Transverse colon (tissue), 4 donors: ENCODE data around the gene DDN. TPM values are rescaled to one million over a fixed set of nuclear protein-coding genes. Genes with fewer than 3 reads are reported as not detected.

Source experiments
- DNase-seq: peaks from one replicate; pipeline ENCODE4 v3.0.0-alpha.2; 2019
- H3K27ac ChIP-seq, 4 donors: fragments of 200-600 bp; sonication (generic); 2 replicates each; pipeline ENCODE4 v1.5.1; 2016 to 2018; ENCODE audit warnings: inconsistent platforms in 4 of 4
- H3K27me3 ChIP-seq: fragments of 200-600 bp; sonication (generic); 2 replicates; pipeline ENCODE4 v1.5.1; 2017; ENCODE audit warnings: inconsistent platforms
- H3K36me3 ChIP-seq, 4 donors: fragments of 200-600 bp; sonication (generic); 2 replicates each; pipeline ENCODE4 v1.5.1; 2017 to 2019; ENCODE audit warnings: inconsistent platforms in 4 of 4
- H3K4me1 ChIP-seq, 4 donors: fragments of 200-600 bp; sonication (generic); 2 replicates each; pipeline ENCODE4 v1.5.1; 2017 to 2020; ENCODE audit warnings: inconsistent platforms in 4 of 4
- H3K4me3 ChIP-seq, 4 donors: fragments of 200-600 bp; sonication (generic); 1 replicate in 1 of 4; 2 replicates in 3 of 4; pipeline versions ENCODE4 v1.5.1 to v1.6.1; 2017 to 2019; ENCODE audit warnings: inconsistent platforms in 4 of 4
- H3K9me3 ChIP-seq, 2 donors: fragments of 200-600 bp; sonication (generic); 2 replicates each; pipeline ENCODE4 v1.5.1; 2017 to 2019; ENCODE audit warnings: inconsistent platforms in 2 of 2
- EP300 ChIP-seq: sonication (generic); formaldehyde crosslinking; IDR thresholded peaks from one replicate; pipeline ENCODE4 v1.6.1; 2017; ENCODE audit warnings: antibody characterized with exemption, low read depth
- POLR2A ChIP-seq: fragments of 450-650 bp; IDR thresholded peaks from one replicate; pipeline ENCODE4 v1.6.1; 2016; ENCODE audit warnings: antibody characterized with exemption, mild to moderate bottlenecking, moderate library complexity
- POLR2AphosphoS5 ChIP-seq, 3 donors: sonication (generic); formaldehyde crosslinking; IDR thresholded peaks; one replicate each; pipeline ENCODE4 v1.6.1; 2016; ENCODE audit warnings: antibody characterized with exemption in 3 of 3
- WGBS, 2 donors: methylation state at CpG; one replicate each; pipeline ENCODE4 v1.1.5; 2018; ENCODE audit warnings: low coverage in 1 of 2; 5-methylcytosine and 5-hydroxymethylcytosine counted together
- in situ Hi-C, 4 donors: fragments of 200-750 bp; cut with MboI; loops; one replicate each; pipeline versions ENCODE4 v1.15.0 to v1.15.1; 2017; ENCODE audit warnings: low sequenced_read_pairs in 3 of 4, low pct_ligation_motif_present in 1 of 4, low pct_unique_long_range_greater_than_20kb in 1 of 4
- intact Hi-C: fragments of 100-400 bp; cut with DNase I; formaldehyde crosslinking; loops from one replicate; pipeline ENCODE4 v1.15.1; 2023; ENCODE audit warnings: low total_unique reads
- total RNA-seq, 4 donors: library from RNA; depleted of rRNA; stranded (reverse); fragments of >200 nt; gene quantifications; one replicate each; pipeline ENCODE4 v1.1.0, GENCODE V29; 2016
- TF ChIP-seq, protein P1 (sequence below), 5 experiments: fragments of 200-600 bp in 3 of 5; fragments of 450-650 bp in 2 of 5; sonication (generic) in 3 of 5; IDR thresholded peaks; 1 replicate in 2 of 5; 2 replicates in 3 of 5; pipeline ENCODE4 v1.5.1; 2016 to 2017; ENCODE audit warnings: antibody characterized with exemption in 5 of 5, inconsistent platforms in 3 of 5, mild to moderate bottlenecking in 2 of 5, moderate library complexity in 1 of 5

Gene DDN
- total RNA-seq, 4 donors from 2014 or later = 0.27 to 0.32 TPM; not detected in 2

DNA sequence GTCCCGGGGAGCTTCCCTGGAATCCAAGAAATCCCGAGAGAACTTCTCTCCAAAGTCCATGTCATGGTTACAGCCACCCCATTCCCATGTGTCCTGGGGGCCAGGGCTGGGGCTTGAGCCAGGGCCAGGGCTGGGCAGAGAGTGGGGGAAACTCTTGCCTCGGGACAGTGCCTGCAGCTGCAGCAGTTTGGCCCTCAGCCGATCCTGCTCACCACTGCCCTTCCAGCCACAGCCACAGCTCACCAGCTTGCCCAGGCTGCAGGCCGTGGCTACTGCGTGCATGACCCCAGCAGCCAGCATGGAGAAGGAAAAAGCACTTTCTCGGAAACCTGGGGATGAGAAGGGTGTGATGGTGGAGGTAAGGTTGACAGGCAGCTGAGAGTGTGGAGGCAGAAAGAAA is 31.2 kb downstream of the DDN start:
- no peak overlapping the region for H3K27ac ChIP-seq
- peaks cover 9 to 38% (median 32%) of the 10 kb centered on the region in 4 donors for H3K4me1 ChIP-seq
- intact Hi-C loops = no loop called here
- in situ Hi-C loops = no loop called here
- WGBS, 2 donors = 84% methylated on average over 7 of the region's 7 CpGs; no CpG with 5 or more reads in 1 of the 2 donors
- H3K4me3 ChIP-seq = no peak overlapping the region
- no peaks in the 10 kb centered on the region for H3K36me3 ChIP-seq
- no peak for TF ChIP-seq POLR2A
- no peak for TF ChIP-seq POLR2AphosphoS5 (IDR thresholded peaks at IDR 0.05)
- TF ChIP-seq, protein P1, sequence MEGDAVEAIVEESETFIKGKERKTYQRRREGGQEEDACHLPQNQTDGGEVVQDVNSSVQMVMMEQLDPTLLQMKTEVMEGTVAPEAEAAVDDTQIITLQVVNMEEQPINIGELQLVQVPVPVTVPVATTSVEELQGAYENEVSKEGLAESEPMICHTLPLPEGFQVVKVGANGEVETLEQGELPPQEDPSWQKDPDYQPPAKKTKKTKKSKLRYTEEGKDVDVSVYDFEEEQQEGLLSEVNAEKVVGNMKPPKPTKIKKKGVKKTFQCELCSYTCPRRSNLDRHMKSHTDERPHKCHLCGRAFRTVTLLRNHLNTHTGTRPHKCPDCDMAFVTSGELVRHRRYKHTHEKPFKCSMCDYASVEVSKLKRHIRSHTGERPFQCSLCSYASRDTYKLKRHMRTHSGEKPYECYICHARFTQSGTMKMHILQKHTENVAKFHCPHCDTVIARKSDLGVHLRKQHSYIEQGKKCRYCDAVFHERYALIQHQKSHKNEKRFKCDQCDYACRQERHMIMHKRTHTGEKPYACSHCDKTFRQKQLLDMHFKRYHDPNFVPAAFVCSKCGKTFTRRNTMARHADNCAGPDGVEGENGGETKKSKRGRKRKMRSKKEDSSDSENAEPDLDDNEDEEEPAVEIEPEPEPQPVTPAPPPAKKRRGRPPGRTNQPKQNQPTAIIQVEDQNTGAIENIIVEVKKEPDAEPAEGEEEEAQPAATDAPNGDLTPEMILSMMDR (IDR thresholded peaks at IDR 0.05) = no peak
- TF ChIP-seq EP300 = no peak
- no peaks in the 10 kb centered on the region for H3K9me3 ChIP-seq
- DNase-seq = no peak
- H3K27me3 ChIP-seq = peaks cover 40% of the 10 kb centered on the region

DNA sequence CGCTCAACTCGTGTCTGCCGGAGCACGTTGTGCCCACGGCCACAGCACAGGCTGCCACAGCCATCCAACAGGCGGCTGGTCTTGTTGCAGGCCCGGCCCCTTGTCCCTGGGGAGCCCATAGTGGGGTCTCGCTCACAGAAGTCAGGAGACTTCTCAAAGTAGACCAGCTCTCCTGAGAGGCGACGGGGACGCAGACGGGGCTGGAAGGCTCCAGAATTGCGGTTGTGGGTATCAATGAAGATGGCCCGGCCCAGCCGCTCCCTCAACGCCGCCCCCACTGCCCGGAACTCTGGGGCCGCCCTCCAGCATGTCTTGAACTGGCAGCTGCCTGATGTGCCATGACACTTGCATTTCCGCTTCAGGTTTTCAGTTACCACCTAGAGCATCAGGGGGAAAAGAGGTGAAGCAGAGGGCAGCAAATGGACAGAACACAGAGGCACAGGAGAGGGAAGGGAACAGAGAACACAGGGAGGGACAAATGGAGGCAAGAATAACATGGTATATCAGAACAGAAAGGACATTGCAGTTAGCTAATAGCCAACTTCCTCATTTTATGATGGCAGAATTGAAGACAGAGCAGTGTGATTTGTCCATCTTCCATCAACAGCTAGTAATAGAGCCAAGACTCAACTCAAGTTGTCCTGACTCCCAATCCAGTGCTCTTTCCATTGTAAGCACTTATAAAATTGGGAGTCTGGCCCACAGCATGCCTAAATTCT is 32.8 kb downstream of the DDN start:
- no peaks in the 10 kb centered on the region for H3K36me3 ChIP-seq
- 75 to 80% methylated on average over 1 to 19 of the region's 20 CpGs for WGBS, 2 donors
- peaks cover 9 to 25% (median 23%) of the 10 kb centered on the region in 4 donors for H3K4me1 ChIP-seq
- TF ChIP-seq EP300 = no peak
- TF ChIP-seq, protein P1 (IDR thresholded peaks at IDR 0.05) = no peak
- no peak for TF ChIP-seq POLR2AphosphoS5 (IDR thresholded peaks at IDR 0.05)
- TF ChIP-seq POLR2A = no peak
- no peak overlapping the region for H3K4me3 ChIP-seq
- in situ Hi-C loops (no loop called here), intact Hi-C loops (no loop called here)
- no peaks in the 10 kb centered on the region for H3K9me3 ChIP-seq
- DNase-seq = no peak
- H3K27ac ChIP-seq = no peak overlapping the region
- H3K27me3 ChIP-seq = peaks cover 23% of the 10 kb centered on the region

DNA sequence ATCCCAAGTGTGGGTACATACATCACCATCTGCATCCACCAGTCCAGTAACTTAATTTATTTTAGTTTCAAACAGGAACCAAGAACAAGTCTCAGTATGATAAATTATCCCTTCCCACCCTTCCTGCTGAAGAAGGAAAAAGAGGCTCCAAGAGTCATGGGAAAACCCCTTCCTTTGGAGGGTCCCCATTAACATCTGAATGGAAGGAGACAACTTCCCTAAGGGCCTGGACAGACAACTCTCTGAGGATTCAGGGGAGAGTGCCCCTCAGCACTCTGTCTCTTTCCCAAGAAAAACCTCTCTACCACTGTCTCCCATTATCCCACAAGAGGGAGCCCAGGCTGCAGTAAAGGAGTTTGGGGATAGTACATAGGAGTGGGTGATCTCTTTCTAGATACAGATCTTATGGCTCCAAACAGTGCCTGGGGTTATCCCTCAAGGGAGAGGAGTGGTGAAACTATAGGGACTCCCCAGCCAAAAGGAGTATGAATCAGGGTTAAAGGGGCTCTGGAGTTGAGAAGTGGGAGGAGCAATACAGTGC is 33.8 kb downstream of the DDN start:
- Histone ChIP-seq H3K36me3 (no peaks in the 10 kb centered on the region), H3K4me1 (peaks cover 3 to 16% (median 14%) of the 10 kb centered on the region in 4 donors), H3K9me3 (no peaks in the 10 kb centered on the region), H3K27me3 (peaks cover 14% of the 10 kb centered on the region), H3K27ac (no peak overlapping the region), H3K4me3 (no peak overlapping the region)
- in situ Hi-C loops (no loop called here), intact Hi-C loops (no loop called here)
- TF ChIP-seq POLR2AphosphoS5 (IDR thresholded peaks at IDR 0.05) (no peak), EP300 (no peak), POLR2A (no peak)
- TF ChIP-seq, protein P1 (IDR thresholded peaks at IDR 0.05) = no peak
- no peak for DNase-seq

DNA sequence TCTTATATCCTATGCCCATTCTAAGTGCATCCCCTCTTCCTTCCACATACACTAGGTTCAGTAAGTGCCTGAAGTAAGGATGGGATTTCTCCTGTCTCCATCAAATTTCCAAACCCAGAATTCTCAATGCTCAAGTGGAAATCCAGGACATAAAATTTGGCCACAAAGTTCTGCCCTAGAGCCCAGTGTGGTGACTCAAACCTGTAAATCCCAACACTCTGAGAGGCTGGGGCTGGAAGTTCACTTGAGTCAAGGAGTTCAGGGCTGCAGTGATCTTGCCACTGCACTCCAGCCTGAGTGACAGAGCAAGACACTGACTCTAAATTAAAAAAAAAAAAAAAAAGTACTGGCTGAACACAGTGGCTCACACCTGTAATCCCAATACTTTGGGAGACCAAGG is 37.4 kb downstream of the DDN start:
- intact Hi-C loops (no loop called here), in situ Hi-C loops (no loop called here)
- TF ChIP-seq EP300 (no peak), POLR2A (no peak), POLR2AphosphoS5 (IDR thresholded peaks at IDR 0.05) (no peak)
- TF ChIP-seq, protein P1 (IDR thresholded peaks at IDR 0.05) = no peak
- Histone ChIP-seq H3K36me3 (no peaks in the 10 kb centered on the region), H3K9me3 (no peaks in the 10 kb centered on the region), H3K27me3 (no peaks in the 10 kb centered on the region), H3K4me3 (no peak overlapping the region), H3K4me1 (peaks cover 0 to 11% (median 8%) of the 10 kb centered on the region in 4 donors), H3K27ac (no peak overlapping the region)
- DNase-seq = no peak
